Measurements from ENCODE around the gene DOCK6.

DOCK6 gene, protein sequence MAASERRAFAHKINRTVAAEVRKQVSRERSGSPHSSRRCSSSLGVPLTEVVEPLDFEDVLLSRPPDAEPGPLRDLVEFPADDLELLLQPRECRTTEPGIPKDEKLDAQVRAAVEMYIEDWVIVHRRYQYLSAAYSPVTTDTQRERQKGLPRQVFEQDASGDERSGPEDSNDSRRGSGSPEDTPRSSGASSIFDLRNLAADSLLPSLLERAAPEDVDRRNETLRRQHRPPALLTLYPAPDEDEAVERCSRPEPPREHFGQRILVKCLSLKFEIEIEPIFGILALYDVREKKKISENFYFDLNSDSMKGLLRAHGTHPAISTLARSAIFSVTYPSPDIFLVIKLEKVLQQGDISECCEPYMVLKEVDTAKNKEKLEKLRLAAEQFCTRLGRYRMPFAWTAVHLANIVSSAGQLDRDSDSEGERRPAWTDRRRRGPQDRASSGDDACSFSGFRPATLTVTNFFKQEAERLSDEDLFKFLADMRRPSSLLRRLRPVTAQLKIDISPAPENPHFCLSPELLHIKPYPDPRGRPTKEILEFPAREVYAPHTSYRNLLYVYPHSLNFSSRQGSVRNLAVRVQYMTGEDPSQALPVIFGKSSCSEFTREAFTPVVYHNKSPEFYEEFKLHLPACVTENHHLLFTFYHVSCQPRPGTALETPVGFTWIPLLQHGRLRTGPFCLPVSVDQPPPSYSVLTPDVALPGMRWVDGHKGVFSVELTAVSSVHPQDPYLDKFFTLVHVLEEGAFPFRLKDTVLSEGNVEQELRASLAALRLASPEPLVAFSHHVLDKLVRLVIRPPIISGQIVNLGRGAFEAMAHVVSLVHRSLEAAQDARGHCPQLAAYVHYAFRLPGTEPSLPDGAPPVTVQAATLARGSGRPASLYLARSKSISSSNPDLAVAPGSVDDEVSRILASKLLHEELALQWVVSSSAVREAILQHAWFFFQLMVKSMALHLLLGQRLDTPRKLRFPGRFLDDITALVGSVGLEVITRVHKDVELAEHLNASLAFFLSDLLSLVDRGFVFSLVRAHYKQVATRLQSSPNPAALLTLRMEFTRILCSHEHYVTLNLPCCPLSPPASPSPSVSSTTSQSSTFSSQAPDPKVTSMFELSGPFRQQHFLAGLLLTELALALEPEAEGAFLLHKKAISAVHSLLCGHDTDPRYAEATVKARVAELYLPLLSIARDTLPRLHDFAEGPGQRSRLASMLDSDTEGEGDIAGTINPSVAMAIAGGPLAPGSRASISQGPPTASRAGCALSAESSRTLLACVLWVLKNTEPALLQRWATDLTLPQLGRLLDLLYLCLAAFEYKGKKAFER (N-terminal part only)

DNA sequence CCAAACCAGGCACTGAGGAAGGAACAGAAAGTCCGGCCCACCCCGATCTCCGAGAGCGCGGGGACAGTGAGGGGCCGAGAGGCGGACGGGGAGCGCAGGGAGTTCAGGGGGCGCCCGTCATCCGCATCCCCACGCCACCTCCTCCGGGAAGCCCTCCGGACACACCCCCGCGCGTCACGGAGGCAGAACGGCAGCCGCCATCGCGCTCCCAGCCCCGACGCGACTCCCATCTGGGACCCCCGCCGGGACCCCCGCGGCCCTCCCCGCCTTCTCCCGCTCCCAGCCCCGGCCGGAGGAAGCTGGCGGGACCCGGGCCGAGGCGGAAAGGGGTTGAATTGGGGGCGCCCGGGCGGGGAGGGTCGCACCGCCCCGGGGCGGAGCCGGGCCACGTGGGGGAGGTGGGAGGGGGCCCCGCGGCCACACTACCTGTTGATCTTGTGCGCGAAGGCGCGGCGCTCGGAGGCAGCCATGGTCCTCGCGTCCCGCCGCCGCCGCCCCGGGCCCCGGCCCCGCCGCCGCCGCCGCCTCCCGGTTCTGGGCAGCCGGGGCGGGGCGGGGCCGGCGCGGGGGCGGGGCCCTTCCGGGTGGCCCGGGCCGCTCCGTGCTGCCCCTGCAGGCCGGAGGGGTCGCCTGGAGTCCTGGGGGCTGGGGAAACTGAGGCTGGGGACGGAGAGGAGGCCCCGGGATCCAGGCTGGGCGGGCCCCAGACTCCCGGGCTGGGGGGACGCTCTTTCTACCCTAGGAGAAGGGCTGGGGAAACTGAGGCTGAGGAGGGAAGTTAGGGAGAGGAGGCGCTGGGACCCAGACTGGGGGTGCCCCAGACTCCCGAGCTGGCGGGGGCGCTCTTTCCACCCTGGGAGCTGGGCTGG lies at the start of gene DOCK6:
TSS of gene DOCK6 (minus strand) at position 554 of the 869 bp plus-strand sequence. CDS start at position 470, 84 bp downstream.
- DNase-seq (ENCODE audit: low read depth): no peak

GRCh38 chr19:11306337-11306736 lies 44.0 kb upstream of the DOCK6 start:
- DNase-seq (ENCODE audit: low read depth): no peak

GRCh38 chr19:11304936-11305335 lies 42.6 kb upstream of the DOCK6 start:
- DNase-seq (ENCODE audit: low read depth): no peak

GRCh38 chr19:11300811-11301120 lies 38.4 kb upstream of the DOCK6 start:
- no peak for DNase-seq (ENCODE audit: low read depth)

DNA sequence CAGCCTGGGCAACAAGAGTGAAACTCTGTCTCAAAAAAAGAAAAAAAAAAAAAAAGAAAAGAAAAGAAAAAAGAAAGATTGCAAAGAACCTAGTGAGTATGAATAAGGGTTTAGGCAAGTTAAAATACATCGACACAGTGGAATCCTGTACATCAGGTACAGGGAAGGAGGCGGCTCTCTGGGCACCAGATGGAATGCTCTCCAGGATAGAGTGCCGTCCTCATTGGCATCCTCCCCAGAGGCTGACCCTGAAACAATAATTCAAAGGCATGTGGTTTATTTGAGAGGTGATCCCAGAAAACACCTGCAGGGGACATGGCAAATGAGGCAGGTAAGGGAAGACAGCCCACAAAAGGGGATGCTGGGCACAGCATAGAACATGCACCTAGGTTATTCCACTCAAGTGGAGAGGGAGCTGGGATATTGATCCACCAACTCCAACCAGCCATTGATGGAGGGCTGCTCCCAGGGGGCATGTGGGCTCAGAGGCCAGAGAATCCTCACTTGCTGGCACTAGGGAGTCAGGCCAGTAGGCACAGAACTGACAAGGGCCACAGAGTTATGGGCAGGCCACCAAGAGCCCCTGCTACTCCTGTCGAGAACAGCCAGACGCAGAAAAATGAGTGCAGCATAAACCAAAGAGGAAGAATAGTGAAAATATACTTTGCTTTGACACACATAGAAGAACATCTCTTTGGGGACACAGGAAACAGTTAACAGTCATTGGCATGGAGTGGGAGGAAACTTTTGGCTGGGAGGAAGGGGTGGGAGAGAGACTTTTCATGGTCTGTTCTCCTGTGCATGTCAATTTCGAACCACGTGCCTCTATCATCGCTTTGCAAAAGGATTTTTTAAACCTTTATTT lies 37.9 kb upstream of the DOCK6 start:
- no peak for DNase-seq (ENCODE audit: low read depth)

DNA sequence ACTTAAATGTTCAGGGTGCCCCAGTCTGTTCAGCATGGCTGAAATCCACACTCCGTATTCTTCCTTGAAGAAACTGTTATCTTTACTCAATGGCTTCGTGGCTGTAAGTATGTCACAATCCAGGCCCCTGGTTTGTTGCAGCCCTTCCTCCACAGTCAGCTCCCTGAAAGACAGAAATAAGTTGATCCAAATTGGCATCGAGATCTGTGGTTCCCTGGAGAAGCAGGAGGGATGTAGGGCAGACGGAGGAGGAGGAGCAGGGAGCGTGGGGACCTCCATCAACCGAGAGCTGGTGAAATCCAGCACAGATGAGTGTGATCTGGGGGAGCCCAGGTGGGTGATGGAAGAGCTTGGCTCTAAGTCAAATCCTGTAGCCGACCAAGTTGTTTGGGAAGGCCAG lies 33.9 kb upstream of the DOCK6 start:
- no peak for DNase-seq (ENCODE audit: low read depth)

GRCh38 chr19:11295665-11296245 lies 33.4 kb upstream of the DOCK6 start, which contains the start of gene TSPAN16:
Gene TSPAN16 (plus strand): TSS chr19:11296160. CDS start chr19:11296298, 138 bp downstream.
- no peak for DNase-seq (ENCODE audit: low read depth)

DNA sequence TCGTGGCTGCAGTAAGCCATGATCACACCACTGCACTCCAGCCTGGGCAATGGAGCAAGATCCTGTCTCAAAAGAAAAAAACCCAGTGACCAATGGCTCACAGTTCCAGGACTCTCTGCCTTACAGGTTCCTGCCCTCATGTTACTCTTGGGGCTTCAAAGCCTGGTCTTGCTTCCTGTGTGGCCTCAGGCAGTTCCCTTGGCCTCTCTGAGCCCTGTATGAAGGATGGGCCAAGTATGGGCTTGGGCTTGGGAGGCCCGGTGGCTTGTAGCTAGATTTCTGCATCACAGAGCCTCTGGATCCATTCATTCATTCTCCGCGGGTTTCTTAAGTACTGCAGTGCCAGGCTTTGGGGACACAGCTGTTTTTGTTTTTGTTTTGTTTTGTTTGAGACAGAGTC lies 32.9 kb upstream of the DOCK6 start:
- no peak for DNase-seq (ENCODE audit: low read depth)

DNA sequence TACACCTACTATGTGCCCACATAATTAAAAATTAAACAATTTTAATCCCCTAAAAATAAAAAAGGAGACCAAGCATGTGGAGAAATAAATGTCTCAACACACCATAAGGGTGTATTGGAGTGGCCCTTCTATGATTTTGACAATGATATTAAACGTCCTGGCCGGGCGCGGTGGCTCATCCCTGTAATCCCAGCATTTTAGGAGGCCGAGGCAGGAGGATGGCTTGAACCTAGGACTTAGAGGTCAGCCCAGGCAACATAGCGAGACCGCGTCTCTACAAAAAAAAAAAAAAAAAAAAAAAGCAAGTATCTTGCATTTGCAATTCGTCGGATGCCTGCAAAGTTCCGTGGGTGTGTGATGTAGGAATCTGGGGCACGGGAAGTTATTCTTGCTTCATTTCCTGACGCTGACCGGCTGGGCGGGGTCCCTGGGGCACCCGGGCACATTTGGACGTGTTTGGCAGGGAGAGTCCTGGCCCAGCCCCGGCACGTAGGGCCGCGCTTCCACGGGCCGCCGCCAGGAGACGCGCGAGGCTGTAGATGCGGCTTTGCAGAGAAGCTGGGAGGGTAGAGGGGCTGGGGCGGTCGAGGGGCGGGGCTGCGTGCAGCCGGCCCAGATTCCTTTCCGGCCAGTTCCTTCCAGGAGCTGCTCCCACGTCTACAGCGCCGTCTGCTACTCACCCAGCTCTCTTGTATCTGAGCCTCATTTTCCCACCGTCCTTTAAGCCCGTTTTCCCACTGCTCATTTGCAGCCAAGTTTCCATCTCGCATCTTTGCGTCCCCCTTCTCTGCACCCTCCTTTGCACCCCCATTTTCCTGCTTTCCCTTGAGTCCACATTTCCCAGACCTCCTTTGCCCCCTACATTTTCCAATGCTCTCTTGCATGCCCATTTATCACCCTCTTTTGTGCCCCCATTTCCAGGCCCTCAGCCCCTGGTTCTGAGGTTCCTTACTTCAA lies 31.4 kb upstream of the DOCK6 start:
- DNase-seq (ENCODE audit: low read depth): peak; percentile 81

- no peak for DNase-seq (ENCODE audit: low read depth)
Observed at GRCh38 chr19:11291991-11292390, 29.7 kb upstream of the DOCK6 start.

DNA sequence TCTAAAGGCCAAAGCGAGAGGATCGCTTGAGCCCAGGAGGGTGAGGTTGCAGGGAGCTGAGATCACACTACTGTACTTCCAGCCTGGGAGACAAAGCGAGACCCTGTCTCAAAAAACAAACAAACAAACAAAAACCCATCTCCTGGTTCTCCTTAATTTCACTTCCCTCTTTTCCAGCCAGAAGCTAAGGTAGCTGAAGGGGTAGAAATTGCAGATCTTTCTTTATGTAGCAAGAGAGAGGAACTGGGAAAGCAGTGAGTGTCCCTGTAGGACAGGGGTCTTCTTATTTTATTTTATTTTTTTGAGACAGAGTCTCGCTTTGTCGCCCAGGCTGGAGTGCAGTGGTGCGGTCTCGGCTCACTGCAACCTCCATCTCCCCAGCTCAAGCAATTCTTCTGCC lies 29.1 kb upstream of the DOCK6 start:
- DNase-seq (ENCODE audit: low read depth): no peak

- DNase-seq (ENCODE audit: low read depth): no peak
Observed at GRCh38 chr19:11290256-11290655, 27.9 kb upstream of the DOCK6 start.

GRCh38 chr19:11288349-11288748 lies 26.0 kb upstream of the DOCK6 start:
- no peak for DNase-seq (ENCODE audit: low read depth)

DNA sequence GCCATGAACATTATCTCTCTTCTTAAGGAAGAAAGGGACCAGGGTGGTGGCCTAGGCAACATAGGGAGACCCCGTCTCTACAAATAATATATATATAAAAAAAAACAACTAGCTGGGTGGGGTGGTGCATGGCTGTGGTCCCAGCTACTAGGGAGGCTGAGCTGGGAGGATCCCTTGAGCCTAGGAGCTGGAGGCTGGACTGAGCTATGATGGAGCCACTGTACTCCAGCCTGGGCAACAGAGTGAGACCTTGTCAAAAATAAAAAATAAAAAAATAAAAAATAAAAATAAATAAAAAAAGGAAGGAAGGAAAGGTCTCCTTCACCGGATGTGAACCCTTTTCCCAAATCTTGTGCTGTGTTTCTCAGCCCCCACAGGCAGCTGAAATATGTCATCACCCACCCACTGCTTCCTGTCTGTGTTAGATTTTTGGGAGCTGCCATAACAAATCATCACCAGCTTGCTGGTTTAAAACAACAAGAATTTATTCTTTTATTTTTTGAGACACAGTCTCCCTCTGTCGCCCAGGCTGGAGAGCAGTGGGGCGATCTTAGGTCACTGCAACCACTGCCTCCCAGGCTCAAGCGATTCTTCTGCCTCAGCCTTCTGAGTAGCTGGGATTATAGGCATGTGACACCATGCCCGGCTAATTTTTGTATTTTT lies 24.1 kb upstream of the DOCK6 start:
- DNase-seq (ENCODE audit: low read depth): no peak

DNA sequence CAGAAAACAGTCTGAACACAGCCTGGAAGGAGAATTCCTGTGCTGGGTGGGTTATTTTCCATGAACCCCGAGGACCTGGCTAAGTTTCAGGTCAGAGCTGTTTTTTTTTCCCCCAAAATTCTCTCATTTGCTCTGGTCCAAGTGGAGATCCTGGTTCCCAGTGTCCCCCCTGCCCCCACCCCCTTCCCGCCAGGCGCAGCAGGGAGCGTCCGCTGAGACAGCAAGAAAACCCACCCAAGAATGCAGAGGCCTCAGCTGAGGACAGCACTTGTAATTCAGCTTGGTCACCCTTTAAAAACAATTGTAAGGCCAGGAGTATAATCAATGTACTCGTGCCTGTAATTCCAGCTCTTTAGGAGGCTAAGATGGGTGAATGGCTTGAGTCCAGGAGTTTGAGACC lies 22.2 kb upstream of the DOCK6 start:
- no peak for DNase-seq (ENCODE audit: low read depth)

DNA sequence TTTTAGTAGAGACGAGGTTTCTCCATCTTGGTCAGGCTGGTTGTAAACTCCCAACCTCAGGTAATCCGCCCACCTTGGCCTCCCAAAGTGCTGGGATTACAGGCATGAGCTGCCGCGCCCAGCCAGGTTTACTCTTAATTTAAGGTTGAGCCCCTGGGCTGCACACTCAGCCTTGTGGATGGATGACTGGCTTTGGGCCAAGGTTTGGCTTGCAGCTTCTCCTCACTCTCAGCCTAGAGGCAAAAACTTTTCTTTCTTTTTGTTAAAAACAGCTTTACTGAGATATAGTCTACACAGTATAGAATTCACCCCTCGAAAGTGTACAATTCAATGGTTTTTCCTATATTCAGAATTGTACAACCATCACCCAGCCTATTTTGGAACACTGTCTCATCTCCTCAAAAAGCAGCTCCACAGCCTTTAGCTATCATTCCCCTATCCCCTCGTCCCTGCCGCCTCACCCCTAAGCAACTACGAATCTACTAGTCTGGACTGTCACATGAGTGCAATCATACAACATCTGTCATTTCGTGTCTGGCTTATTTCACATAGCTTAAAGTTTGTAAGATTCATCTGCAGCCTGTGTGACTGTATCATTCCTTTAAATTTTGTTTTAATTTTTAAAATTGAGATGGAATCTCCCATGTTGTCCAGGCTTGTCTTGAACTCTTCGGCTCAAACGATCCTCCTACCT lies 19.2 kb upstream of the DOCK6 start:
- DNase-seq (ENCODE audit: low read depth): no peak

- DNase-seq (ENCODE audit: low read depth): no peak
Observed at GRCh38 chr19:11279505-11280236, 17.3 kb upstream of the DOCK6 start.
